ENCODE measurements around the gene FBXW8. TPM values are rescaled to one million over a fixed set of nuclear protein-coding genes. Genes with fewer than 3 reads are reported as not detected.

The FBXW8 gene
- total and polyA plus RNA-seq, 2 donors (not counting 1 experiment from before 2014, with no cell fraction given), result 12.1 to 23.5 TPM

DNA sequence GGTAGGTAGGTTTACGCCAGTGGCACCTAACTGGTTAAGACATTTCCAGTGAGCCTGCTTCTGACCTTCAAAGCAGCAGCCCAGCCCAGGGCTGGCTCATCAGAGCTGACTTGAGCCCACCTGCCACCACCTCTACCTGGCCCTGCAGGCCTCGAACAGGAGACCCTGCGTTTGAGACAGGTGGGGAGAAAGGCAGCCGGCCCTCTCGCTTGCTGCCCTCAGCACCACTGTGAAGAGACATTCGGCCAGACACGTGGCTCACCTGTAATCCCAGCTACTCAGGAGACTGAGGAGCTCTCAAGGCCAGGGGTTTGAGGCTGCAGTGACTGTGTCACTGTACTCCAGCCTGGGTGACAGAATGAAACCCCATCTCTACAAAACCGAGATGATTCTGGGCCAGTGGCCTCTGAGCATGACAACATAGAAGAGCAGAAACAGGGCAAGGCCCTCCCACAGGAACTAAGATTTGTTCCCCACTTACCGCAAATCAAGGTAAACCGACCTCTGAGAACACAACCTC, 114.3 kb downstream of the FBXW8 start:
- no peak for ATAC-seq (ENCODE audit: low read depth)
- H2AFZ ChIP-seq (ENCODE audit: insufficient read depth, low read depth, low read length, poor library complexity, severe bottlenecking), result no peak overlapping the region
- peaks cover 0 to 4% (median 0%) of the 10 kb centered on the region in 3 donors for H3K9me3 ChIP-seq (ENCODE audit: control extremely low read depth in 1 of 3, control insufficient read depth in 2 of 3, insufficient read depth in 1 of 3, low read length in 2 of 3)
- no peaks in the 10 kb centered on the region for H3K9me3 Mint-ChIP-seq (ENCODE audit: insufficient read depth)
- no peak overlapping the region for H3K4me3 Mint-ChIP-seq
- peaks cover 0 to 5% of the 10 kb centered on the region in 2 donors for H3K4me1 ChIP-seq (ENCODE audit: control insufficient read depth in 2 of 2, insufficient read depth in 2 of 2, low read length in 2 of 2)
- H3K79me2 ChIP-seq (ENCODE audit: control insufficient read depth, insufficient read depth, low read length), result no peaks in the 10 kb centered on the region
- intact Hi-C loops (cut with micrococcal nuclease), result loop anchor here (1.0 kb wide), 1 partner anchor 94 kb away; no protein-coding TSS in a partner anchor
- H3K36me3 ChIP-seq (replicated peaks in 1 of 2; ENCODE audit: control extremely low read depth in 1 of 2, control insufficient read depth in 1 of 2, extremely low read depth in 1 of 2, insufficient read depth in 2 of 2, low read length in 1 of 2), result peaks cover 0 to 67% of the 10 kb centered on the region in 2 experiments
- ChIA-PET CTCF (interaction anchor here (0.8 to 7.2 kb wide), 2 partner anchors 94 to 322 kb away, joined by 4 to 47 read pairs; no protein-coding TSS in a partner anchor), POLR2A (no interaction called here)
- TF ChIP-seq, protein P1, sequence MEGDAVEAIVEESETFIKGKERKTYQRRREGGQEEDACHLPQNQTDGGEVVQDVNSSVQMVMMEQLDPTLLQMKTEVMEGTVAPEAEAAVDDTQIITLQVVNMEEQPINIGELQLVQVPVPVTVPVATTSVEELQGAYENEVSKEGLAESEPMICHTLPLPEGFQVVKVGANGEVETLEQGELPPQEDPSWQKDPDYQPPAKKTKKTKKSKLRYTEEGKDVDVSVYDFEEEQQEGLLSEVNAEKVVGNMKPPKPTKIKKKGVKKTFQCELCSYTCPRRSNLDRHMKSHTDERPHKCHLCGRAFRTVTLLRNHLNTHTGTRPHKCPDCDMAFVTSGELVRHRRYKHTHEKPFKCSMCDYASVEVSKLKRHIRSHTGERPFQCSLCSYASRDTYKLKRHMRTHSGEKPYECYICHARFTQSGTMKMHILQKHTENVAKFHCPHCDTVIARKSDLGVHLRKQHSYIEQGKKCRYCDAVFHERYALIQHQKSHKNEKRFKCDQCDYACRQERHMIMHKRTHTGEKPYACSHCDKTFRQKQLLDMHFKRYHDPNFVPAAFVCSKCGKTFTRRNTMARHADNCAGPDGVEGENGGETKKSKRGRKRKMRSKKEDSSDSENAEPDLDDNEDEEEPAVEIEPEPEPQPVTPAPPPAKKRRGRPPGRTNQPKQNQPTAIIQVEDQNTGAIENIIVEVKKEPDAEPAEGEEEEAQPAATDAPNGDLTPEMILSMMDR (IDR thresholded peaks at IDR 0.05), result no peak
- TF ChIP-seq EZH2 (IDR thresholded peaks at IDR 0.05; ENCODE audit: borderline replicate concordance, insufficient read depth, low read depth, low read length, poor library complexity, severe bottlenecking), result no peak
- DNase-seq, result no peak
- H3K27me3 ChIP-seq (replicated peaks in 1 of 4; ENCODE audit: control extremely low read depth in 1 of 4, control insufficient read depth in 3 of 4, insufficient read depth in 4 of 4, low read length in 3 of 4), result no peaks in the 10 kb centered on the region
- no peak overlapping the region for H3K27ac Mint-ChIP-seq
- H3K27ac ChIP-seq (ENCODE audit: low read length in 2 of 2), result no peak overlapping the region
- H3K27me3 Mint-ChIP-seq, result no peaks in the 10 kb centered on the region
- no peak overlapping the region for H3K4me3 ChIP-seq (ENCODE audit: control extremely low read depth in 1 of 5, extremely low read depth in 1 of 5, insufficient read depth in 1 of 5, low read depth in 2 of 5, low read length in 4 of 5)
- WGBS (ENCODE audit: insufficient coverage), result 95% methylated on average over 8 of the region's 10 CpGs
- H3K4me2 ChIP-seq (replicated peaks; ENCODE audit: low read depth, low read length, poor library complexity, severe bottlenecking), result no peak overlapping the region
- H3K9ac ChIP-seq (ENCODE audit: low read length), result no peak overlapping the region
- H4K20me1 ChIP-seq (ENCODE audit: control insufficient read depth, insufficient read depth, low read length, poor library complexity, severe bottlenecking), result no peaks in the 10 kb centered on the region
- peaks cover 6% of the 10 kb centered on the region for H3K4me1 Mint-ChIP-seq

DNA sequence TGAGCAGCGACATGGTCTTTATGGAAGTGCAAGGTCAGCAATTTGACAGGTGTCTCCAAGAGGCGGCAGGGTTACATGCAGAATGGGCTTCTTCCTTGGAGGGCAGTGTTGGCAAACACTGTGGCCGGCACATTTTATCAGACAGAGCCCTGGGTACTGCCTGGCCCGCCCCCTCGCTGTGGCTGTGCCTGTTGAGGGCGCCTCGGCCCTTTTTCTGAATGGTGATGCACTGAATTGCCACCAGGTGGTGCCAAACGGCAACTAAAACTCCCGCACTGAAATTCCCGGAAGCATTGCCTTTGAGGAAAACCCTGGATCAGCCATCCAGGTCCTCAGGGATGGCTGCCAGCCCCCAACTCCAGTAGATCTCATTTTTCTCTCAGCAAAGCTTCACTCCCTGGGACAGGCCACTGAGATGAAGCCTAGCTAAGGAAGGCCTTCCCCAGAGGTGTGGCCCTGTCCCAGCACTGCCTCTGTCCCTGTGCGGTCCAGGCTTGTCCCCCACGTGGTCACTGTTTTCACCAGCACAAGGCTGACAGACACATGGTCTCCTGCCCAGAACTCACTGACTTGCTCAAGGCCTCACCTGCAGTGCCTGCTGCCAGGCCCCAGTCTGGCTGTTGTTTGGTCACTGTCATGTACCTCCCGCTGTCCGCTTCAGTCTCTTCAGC, 114.9 kb downstream of the FBXW8 start:
- Histone ChIP-seq H3K9me3 (ENCODE audit: control extremely low read depth in 1 of 3, control insufficient read depth in 2 of 3, insufficient read depth in 1 of 3, low read length in 2 of 3) (peaks cover 0 to 4% (median 0%) of the 10 kb centered on the region in 3 donors), H3K9ac (ENCODE audit: low read length) (no peak overlapping the region), H3K79me2 (ENCODE audit: control insufficient read depth, insufficient read depth, low read length) (no peaks in the 10 kb centered on the region), H3K36me3 (replicated peaks in 1 of 2; ENCODE audit: control extremely low read depth in 1 of 2, control insufficient read depth in 1 of 2, extremely low read depth in 1 of 2, insufficient read depth in 2 of 2, low read length in 1 of 2) (peaks cover 0 to 62% of the 10 kb centered on the region in 2 experiments), H3K27ac (ENCODE audit: low read length in 2 of 2) (no peak overlapping the region), H2AFZ (ENCODE audit: insufficient read depth, low read depth, low read length, poor library complexity, severe bottlenecking) (no peak overlapping the region), H3K4me3 (ENCODE audit: control extremely low read depth in 1 of 5, extremely low read depth in 1 of 5, insufficient read depth in 1 of 5, low read depth in 2 of 5, low read length in 4 of 5) (no peak overlapping the region), H3K4me2 (replicated peaks; ENCODE audit: low read depth, low read length, poor library complexity, severe bottlenecking) (no peak overlapping the region), H4K20me1 (ENCODE audit: control insufficient read depth, insufficient read depth, low read length, poor library complexity, severe bottlenecking) (no peaks in the 10 kb centered on the region), H3K4me1 (ENCODE audit: control insufficient read depth in 2 of 2, insufficient read depth in 2 of 2, low read length in 2 of 2) (peaks cover 0 to 5% of the 10 kb centered on the region in 2 donors), H3K27me3 (replicated peaks in 1 of 4; ENCODE audit: control extremely low read depth in 1 of 4, control insufficient read depth in 3 of 4, insufficient read depth in 4 of 4, low read length in 3 of 4) (no peaks in the 10 kb centered on the region)
- intact Hi-C loops (cut with micrococcal nuclease), result loop anchor here (1.0 kb wide), 1 partner anchor 94 kb away; no protein-coding TSS in a partner anchor
- no peak for TF ChIP-seq EZH2 (IDR thresholded peaks at IDR 0.05; ENCODE audit: borderline replicate concordance, insufficient read depth, low read depth, low read length, poor library complexity, severe bottlenecking)
- TF ChIP-seq, protein P1 (IDR thresholded peaks at IDR 0.05), result peak; percentile 76
- Mint-ChIP-seq H3K27ac (no peak overlapping the region), H3K4me1 (peaks cover 6% of the 10 kb centered on the region), H3K27me3 (no peaks in the 10 kb centered on the region), H3K4me3 (no peak overlapping the region), H3K9me3 (ENCODE audit: insufficient read depth) (no peaks in the 10 kb centered on the region)
- ATAC-seq (ENCODE audit: low read depth) (peak; percentile 69), DNase-seq (peak; percentile 49)
- WGBS (ENCODE audit: insufficient coverage), result 52% methylated on average over 14 of the region's 14 CpGs
- ChIA-PET POLR2A (interaction anchor here (0.5 kb wide), 1 partner anchor 33 kb away, joined by 3 read pairs; no protein-coding TSS in a partner anchor), CTCF (interaction anchor here (1.5 to 7.2 kb wide), 3 partner anchors 14 to 322 kb away, joined by 3 to 47 read pairs (median 8); no protein-coding TSS in a partner anchor)
